ENCODE results near the gene CASP8AP2. TPM values are rescaled to one million over a fixed set of nuclear protein-coding genes. Genes with fewer than 3 reads are reported as not detected.

CASP8AP2 gene
- total and polyA plus RNA-seq, 2 of the 13 experiments (the other 11 are each of a cell fraction or from before 2014, with no cell fraction given) = 5.7 to 13.5 TPM

Small RNA genes within 50 kb of the gene (small RNA-seq; reads per million reads assigned to genes)
- gene DNAJC19P6 (ENCODE audit: insufficient read depth in 2 of 3, insufficient read length in 3 of 3, low read depth in 2 of 3, low replicate concordance in 1 of 3) (0 reads per million in 3 experiments), gene RF00019 (ENCODE audit: insufficient read depth in 2 of 3, insufficient read length in 3 of 3, low read depth in 2 of 3, low replicate concordance in 1 of 3) (0 reads per million in 3 experiments)

Other genes with a start within 250 kb of the CASP8AP2 start
- gene LYRM2, start 191.1 kb upstream of the CASP8AP2 start, total RNA-seq (2016; rRNA removed; fragmentation: Illumina TruSeq; extraction: Trizol) = 32.6 and 49.5 TPM in 2 replicates
- 13.8 and 17.8 TPM in 2 replicates for gene LYRM2, start 191.1 kb upstream of the CASP8AP2 start, polyA plus RNA-seq (2011; rRNA removed)
- gene MDN1, start 10.1 kb upstream of the CASP8AP2 start, total RNA-seq (2016; rRNA removed; fragmentation: Illumina TruSeq; extraction: Trizol) = 52.9 and 91.7 TPM in 2 replicates
- gene MDN1, start 10.1 kb upstream of the CASP8AP2 start, polyA plus RNA-seq (2011; rRNA removed) = 16.8 and 18.8 TPM in 2 replicates
- gene GJA10, start 64.6 kb downstream of the CASP8AP2 start, total RNA-seq (2016; rRNA removed; fragmentation: Illumina TruSeq; extraction: Trizol) = not detected in 2 replicates
- gene GJA10, start 64.6 kb downstream of the CASP8AP2 start, polyA plus RNA-seq (2011; rRNA removed) = not detected in 2 replicates

All from HepG2 (cell line).